H9 (cell line): ENCODE data around the gene SNAPC2. TPM values are rescaled to one million over a fixed set of nuclear protein-coding genes. Genes with fewer than 3 reads are reported as not detected.

Experiments used
- DNase-seq: peaks from one replicate; pipeline ENCODE4 v3.0.0-alpha.2; 2017
- H2AFZ ChIP-seq: one replicate; pipeline ENCODE4 v1.6.1; 2013; ENCODE audit warnings: mild to moderate bottlenecking, low read length, control low read depth, moderate library complexity
- H2AK5ac ChIP-seq: 2 replicates; pipeline ENCODE4 v1.6.1; 2013; ENCODE audit warnings: low read length, control low read depth, mixed read lengths; ENCODE audit not compliant: insufficient read length
- H2BK120ac ChIP-seq: one replicate; pipeline ENCODE4 v1.6.1; 2013; ENCODE audit warnings: low read depth, mild to moderate bottlenecking, low read length, control low read depth, inconsistent platforms; ENCODE audit not compliant: poor library complexity, severe bottlenecking
- H2BK12ac ChIP-seq: 2 replicates; pipeline ENCODE4 v1.6.1; 2013; ENCODE audit warnings: low read length, control low read depth, mixed read lengths, low read depth; ENCODE audit not compliant: insufficient read length
- H2BK15ac ChIP-seq: 2 replicates; pipeline ENCODE4 v1.6.1; 2013; ENCODE audit warnings: low read depth, low read length, control low read depth
- H2BK20ac ChIP-seq: one replicate; pipeline ENCODE4 v1.6.1; 2013; ENCODE audit warnings: low read depth, mild to moderate bottlenecking, low read length, control low read depth, inconsistent platforms; ENCODE audit not compliant: poor library complexity, severe bottlenecking
- H2BK5ac ChIP-seq: 2 replicates; pipeline ENCODE4 v1.6.1; 2013; ENCODE audit warnings: low read length, control low read depth, mixed read lengths; ENCODE audit not compliant: insufficient read length
- H3K14ac ChIP-seq: 2 replicates; pipeline ENCODE4 v1.6.1; 2013; ENCODE audit warnings: low read length, control low read depth; ENCODE audit not compliant: insufficient read depth
- H3K18ac ChIP-seq: 2 replicates; pipeline ENCODE4 v1.6.1; 2013; ENCODE audit warnings: low read depth, mild to moderate bottlenecking, mixed read lengths, low read length, control low read depth; ENCODE audit not compliant: insufficient read length
- H3K23ac ChIP-seq: 2 replicates; pipeline ENCODE4 v1.6.1; 2013; ENCODE audit warnings: low read length, control low read depth, mixed read lengths, low read depth; ENCODE audit not compliant: insufficient read length
- H3K23me2 ChIP-seq: 2 replicates; pipeline ENCODE4 v1.6.1; 2013; ENCODE audit warnings: low read depth, mild to moderate bottlenecking, mixed read lengths, low read length, control low read depth; ENCODE audit not compliant: insufficient read length, poor library complexity, severe bottlenecking
- H3K27ac ChIP-seq: 2 replicates; pipeline ENCODE4 v1.5.1; 2013; ENCODE audit warnings: low read length, control low read depth, mixed read lengths, low read depth; ENCODE audit not compliant: insufficient read length
- H3K27me3 ChIP-seq: 2 replicates; pipeline ENCODE4 v1.6.1; 2013; ENCODE audit warnings: low read length, control low read depth, inconsistent platforms; ENCODE audit not compliant: insufficient read depth
- H3K4ac ChIP-seq: 2 replicates; pipeline ENCODE4 v1.6.1; 2013; ENCODE audit warnings: low read depth, mild to moderate bottlenecking, control low read depth, inconsistent platforms, low read length, moderate library complexity
- H3K4me1 ChIP-seq: 2 replicates; pipeline ENCODE4 v1.6.1; 2013; ENCODE audit warnings: low read length, control low read depth, inconsistent platforms; ENCODE audit not compliant: insufficient read depth
- H3K4me2 ChIP-seq: 2 replicates; pipeline ENCODE4 v1.6.1; 2013; ENCODE audit warnings: low read length, control low read depth, mixed read lengths; ENCODE audit not compliant: insufficient read length, insufficient read depth
- H3K56ac ChIP-seq: 2 replicates; pipeline ENCODE4 v1.6.1; 2013; ENCODE audit warnings: low read depth, mild to moderate bottlenecking, mixed read lengths, low read length, control low read depth; ENCODE audit not compliant: insufficient read length
- H3K79me1 ChIP-seq: 2 replicates; pipeline ENCODE4 v1.6.1; 2013; ENCODE audit warnings: low read depth, mild to moderate bottlenecking, moderate library complexity, low read length, control low read depth, inconsistent platforms; ENCODE audit not compliant: insufficient read depth, poor library complexity, severe bottlenecking
- H3K79me2 ChIP-seq: 2 replicates; pipeline ENCODE4 v1.6.1; 2013; ENCODE audit warnings: low read length, control low read depth, inconsistent platforms; ENCODE audit not compliant: insufficient read depth
- H3K9ac ChIP-seq: 2 replicates; pipeline ENCODE4 v1.6.1; 2013; ENCODE audit warnings: low read length, control low read depth, mixed read lengths; ENCODE audit not compliant: insufficient read length; ENCODE audit errors: extremely low read depth
- H3K9me3 ChIP-seq: one replicate; pipeline ENCODE4 v1.6.1; 2013; ENCODE audit warnings: low read depth, low read length, inconsistent platforms; ENCODE audit not compliant: control insufficient read depth
- H3T11ph ChIP-seq: one replicate; pipeline ENCODE4 v1.6.1; 2013; ENCODE audit warnings: mild to moderate bottlenecking, low read length, control low read depth, inconsistent platforms
- H4K20me1 ChIP-seq: one replicate; pipeline ENCODE4 v1.6.1; 2013; ENCODE audit not compliant: control insufficient read depth, insufficient read length, insufficient read depth
- H4K5ac ChIP-seq: 2 replicates; pipeline ENCODE4 v1.6.1; 2013; ENCODE audit warnings: low read depth, mild to moderate bottlenecking, mixed read lengths, low read length, control low read depth; ENCODE audit not compliant: insufficient read length
- H4K8ac ChIP-seq: replicated peaks from 2 replicates; pipeline ENCODE4 v1.6.1; 2013; ENCODE audit warnings: low read length, control low read depth, mixed read lengths, low read depth; ENCODE audit not compliant: insufficient read length
- H4K91ac ChIP-seq: 2 replicates; pipeline ENCODE4 v1.6.1; 2013; ENCODE audit warnings: low read depth, mild to moderate bottlenecking, moderate library complexity, mixed read lengths, low read length, control low read depth; ENCODE audit not compliant: insufficient read length
- H3K27ac Mint-ChIP-seq, 3 experiments: 2 replicates in 2 of 3; 3 replicates in 1 of 3; pipeline ENCODE4 v1.8.0; 2020 to 2021; ENCODE audit warnings: mixed read lengths in 3 of 3, mild to moderate bottlenecking in 1 of 3, moderate library complexity in 1 of 3
- H3K27me3 Mint-ChIP-seq: 2 replicates; pipeline ENCODE4 v1.8.0; 2021; ENCODE audit warnings: low read depth, mild to moderate bottlenecking, moderate library complexity, mixed read lengths
- H3K36me3 Mint-ChIP-seq, 3 experiments: 2 replicates in 2 of 3; 3 replicates in 1 of 3; pipeline ENCODE4 v1.8.0; 2020 to 2021; ENCODE audit warnings: low read depth in 3 of 3, mixed read lengths in 3 of 3; ENCODE audit not compliant: insufficient read depth in 1 of 3
- H3K4me1 Mint-ChIP-seq, 2 experiments: 2 replicates each; pipeline ENCODE4 v1.8.0; 2020; ENCODE audit warnings: mixed read lengths in 2 of 2
- H3K4me3 Mint-ChIP-seq, 2 experiments: 2 replicates in 1 of 2; 3 replicates in 1 of 2; pipeline ENCODE4 v1.8.0; 2020 to 2021; ENCODE audit warnings: mild to moderate bottlenecking in 2 of 2, mixed read lengths in 2 of 2, moderate library complexity in 1 of 2
- H3K9me3 Mint-ChIP-seq, 2 experiments: 2 replicates in 1 of 2; 3 replicates in 1 of 2; pipeline ENCODE4 v1.8.0; 2020; ENCODE audit warnings: mild to moderate bottlenecking in 2 of 2, mixed read lengths in 2 of 2, moderate library complexity in 1 of 2
- WGBS: extraction: QIAGEN DNeasy Blood & Tissue Kit; methylation state at CpG from one replicate; pipeline ENCODE4 v1.1.7; 2013; ENCODE audit warnings: missing lambda C conversion rate, low lambda C conversion rate, mixed read lengths; ENCODE audit not compliant: insufficient read length; ENCODE audit errors: extremely low coverage; 5-methylcytosine and 5-hydroxymethylcytosine counted together
- total RNA-seq: library from RNA; stranded (reverse); gene quantifications from 2 replicates; pipeline ENCODE4 v1.2.1, GENCODE V29; 2021
- TF ChIP-seq, protein P1 (sequence below): fragments of 200-600 bp; sonication (generic); conservative IDR thresholded peaks from 3 replicates; pipeline ENCODE4 v1.8.0; 2021; ENCODE audit warnings: antibody characterized with exemption, mild to moderate bottlenecking

The SNAPC2 gene
- total RNA-seq, 1 experiment from 2014 or later: 17.8 TPM

GRCh38 chr19:7907544-7907943, 12.6 kb upstream of the SNAPC2 start:
- Histone ChIP-seq H3K9me3 (no peaks in the 10 kb centered on the region), H3K23ac (no peak overlapping the region), H4K20me1 (no peaks in the 10 kb centered on the region), H2AK5ac (no peak overlapping the region), H3K23me2 (peaks cover 17% of the 10 kb centered on the region), H3K4me1 (0 out of 2 replicates have a peak, but pooled peaks cover 4% of the 10 kb centered on the region), H2BK12ac (no peak overlapping the region), H3T11ph (no peak overlapping the region), H4K5ac (no peak overlapping the region), H3K79me2 (peaks cover 6% of the 10 kb centered on the region; the same call in 1 of the 2 replicates), H4K91ac (no peak overlapping the region), H3K4ac (no peak overlapping the region), H2BK120ac (no peak overlapping the region), H2AFZ (no peak overlapping the region), H2BK15ac (no peak overlapping the region), H3K27ac (no peak overlapping the region), H3K79me1 (no peaks in the 10 kb centered on the region), H4K8ac (no peak overlapping the region), H3K56ac (no peak overlapping the region), H3K18ac (no peak overlapping the region), H3K9ac (no peak overlapping the region), H3K27me3 (no peaks in the 10 kb centered on the region), H3K14ac (no peak overlapping the region), H2BK20ac (no peak overlapping the region), H2BK5ac (no peak overlapping the region), H3K4me2 (no peak overlapping the region)
- no CpG with 5 or more reads among the region's 11 CpGs for WGBS
- Mint-ChIP-seq H3K27ac (no peak overlapping the region; a peak in 1 of 7 replicates), H3K9me3 (no peaks in the 10 kb centered on the region; a peak in 3 of 5 replicates), H3K4me1 (peaks cover 13 to 19% of the 10 kb centered on the region in 2 experiments), H3K27me3 (peaks cover 3% of the 10 kb centered on the region), H3K4me3 (no peak overlapping the region), H3K36me3 (peaks cover 14 to 33% (median 29%) of the 10 kb centered on the region in 3 experiments)
- TF ChIP-seq, protein P1, sequence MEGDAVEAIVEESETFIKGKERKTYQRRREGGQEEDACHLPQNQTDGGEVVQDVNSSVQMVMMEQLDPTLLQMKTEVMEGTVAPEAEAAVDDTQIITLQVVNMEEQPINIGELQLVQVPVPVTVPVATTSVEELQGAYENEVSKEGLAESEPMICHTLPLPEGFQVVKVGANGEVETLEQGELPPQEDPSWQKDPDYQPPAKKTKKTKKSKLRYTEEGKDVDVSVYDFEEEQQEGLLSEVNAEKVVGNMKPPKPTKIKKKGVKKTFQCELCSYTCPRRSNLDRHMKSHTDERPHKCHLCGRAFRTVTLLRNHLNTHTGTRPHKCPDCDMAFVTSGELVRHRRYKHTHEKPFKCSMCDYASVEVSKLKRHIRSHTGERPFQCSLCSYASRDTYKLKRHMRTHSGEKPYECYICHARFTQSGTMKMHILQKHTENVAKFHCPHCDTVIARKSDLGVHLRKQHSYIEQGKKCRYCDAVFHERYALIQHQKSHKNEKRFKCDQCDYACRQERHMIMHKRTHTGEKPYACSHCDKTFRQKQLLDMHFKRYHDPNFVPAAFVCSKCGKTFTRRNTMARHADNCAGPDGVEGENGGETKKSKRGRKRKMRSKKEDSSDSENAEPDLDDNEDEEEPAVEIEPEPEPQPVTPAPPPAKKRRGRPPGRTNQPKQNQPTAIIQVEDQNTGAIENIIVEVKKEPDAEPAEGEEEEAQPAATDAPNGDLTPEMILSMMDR: no peak
- no peak for DNase-seq
